K562 (cell line): ENCODE results near the gene STMP1. TPM values are rescaled to one million over a fixed set of nuclear protein-coding genes. Genes with fewer than 3 reads are reported as not detected.

Source experiments
- CBFA2T2 ChIP-seq: fragments of 450-650 bp; conservative IDR thresholded peaks from 2 replicates; pipeline ENCODE4 v1.6.1; 2017; ENCODE audit warnings: mild to moderate bottlenecking
- CC2D1A ChIP-seq: fragments of 450-650 bp; IDR thresholded peaks from 2 replicates; pipeline ENCODE4 v1.6.1; 2017; ENCODE audit warnings: mild to moderate bottlenecking
- DNMT1 ChIP-seq: fragments of 450-650 bp; IDR thresholded peaks from 2 replicates; pipeline ENCODE4 v1.6.1; 2016; ENCODE audit warnings: antibody characterized with exemption, mild to moderate bottlenecking
- DPF2 ChIP-seq: fragments of 450-650 bp; IDR thresholded peaks from 2 replicates; pipeline ENCODE4 v1.6.1; 2016
- HOXB6 ChIP-seq: fragments of 250-450 bp; sonication (Bioruptor Pico); IDR thresholded peaks from 2 replicates; pipeline ENCODE4 v1.5.1; 2022; ENCODE audit warnings: mild to moderate bottlenecking, borderline replicate concordance
- MLLT1 ChIP-seq, 2 experiments: fragments of 450-650 bp; IDR thresholded peaks; 2 replicates each; pipeline ENCODE4 v1.6.1; 2016
- NCOA4 ChIP-seq: fragments of 450-650 bp; IDR thresholded peaks from 2 replicates; pipeline ENCODE4 v1.6.1; 2018; ENCODE audit warnings: mild to moderate bottlenecking; ENCODE audit not compliant: partially characterized antibody
- RBM22 ChIP-seq: fragments of 200-400 bp; formaldehyde crosslinking; IDR thresholded peaks from 2 replicates; pipeline ENCODE4 v1.6.1; 2018; ENCODE audit warnings: low read length, low read depth; ENCODE audit not compliant: poor library complexity, severe bottlenecking
- SMAD1 ChIP-seq: fragments of 150-350 bp; IDR thresholded peaks from 2 replicates; pipeline ENCODE4 v1.6.1; 2014; ENCODE audit warnings: low read length, low read depth; ENCODE audit not compliant: partially characterized antibody
- ZNF644 ChIP-seq: fragments of 200-800 bp; sonication (Bioruptor generic); IDR thresholded peaks from 2 replicates; pipeline ENCODE4 v1.6.1; 2016; ENCODE audit warnings: low read depth, missing genetic modification characterization, missing compliant biosample characterization
- polyA plus RNA-seq, 8 experiments: library from polyadenylated mRNA; depleted of rRNA in 4 of 8; stranded (reverse) in 5 of 8; unstranded in 3 of 8; fragments of >200 nt; fragmentation: Nextera tagmentation in 2 of 8; fragmentation: Illumina TruSeq in 1 of 8; extraction: Ambion mirVana in 2 of 8; extraction: Trizol in 1 of 8; gene quantifications; 2 replicates each; pipeline versions ENCODE4 v1.2.1 to v1.2.3, GENCODE V29; 2011 to 2014; ENCODE audit warnings: inconsistent platforms in 1 of 8, missing spikeins in 1 of 8
- total RNA-seq, 7 experiments: library from RNA; depleted of rRNA in 6 of 7; stranded (reverse); fragments of >200 nt in 6 of 7; fragmentation: Illumina TruSeq in 2 of 7; extraction: Trizol in 2 of 7; gene quantifications; 2 replicates each; pipeline versions ENCODE4 v1.2.1 to v1.2.3, GENCODE V29; 2011 to 2021; ENCODE audit warnings: low replicate concordance in 1 of 7
- TF ChIP-seq, protein P1 (sequence below): sonication (generic); formaldehyde crosslinking; IDR thresholded peaks from 2 replicates; pipeline ENCODE4 v1.8.0; 2023; ENCODE audit warnings: missing genetic modification reagents, mild to moderate bottlenecking, borderline replicate concordance
- TF ChIP-seq, protein P2 (sequence below): fragments of 250-450 bp; sonication (Bioruptor Pico); IDR thresholded peaks from 2 replicates; pipeline ENCODE4 v1.4.0; 2020
- TF ChIP-seq, protein P3 (sequence below): sonication (generic); formaldehyde crosslinking; IDR thresholded peaks from 2 replicates; pipeline ENCODE4 v1.8.1; 2023; ENCODE audit warnings: mild to moderate bottlenecking, missing genetic modification reagents, moderate library complexity
- TF ChIP-seq, protein P4 (sequence below): sonication (generic); formaldehyde crosslinking; IDR thresholded peaks from 2 replicates; pipeline ENCODE4 v1.8.0; 2022; ENCODE audit warnings: mild to moderate bottlenecking, low read depth, missing genetic modification reagents

STMP1 gene
- total and polyA plus RNA-seq, 9 of the 15 experiments (the other 6 are each of a cell fraction or from before 2014, with no cell fraction given): 10.6 to 249 (median 56.8) TPM

- no peak; the same call in 1 of the 2 replicates for TF ChIP-seq ZNF644 (tag)
- no peak for TF ChIP-seq CBFA2T2
- TF ChIP-seq SMAD1: no peak
- 0 out of 2 replicates have a peak, but pooled peaks have one; percentile 26 for TF ChIP-seq HOXB6 (CRISPR knock-in tag)
- no peak for TF ChIP-seq RBM22
- peak in 1 of 2 experiments; percentile 2; a peak in 2 of 4 replicates for TF ChIP-seq MLLT1 (IDR thresholded peaks at IDR 0.05)
- TF ChIP-seq, protein P1, sequence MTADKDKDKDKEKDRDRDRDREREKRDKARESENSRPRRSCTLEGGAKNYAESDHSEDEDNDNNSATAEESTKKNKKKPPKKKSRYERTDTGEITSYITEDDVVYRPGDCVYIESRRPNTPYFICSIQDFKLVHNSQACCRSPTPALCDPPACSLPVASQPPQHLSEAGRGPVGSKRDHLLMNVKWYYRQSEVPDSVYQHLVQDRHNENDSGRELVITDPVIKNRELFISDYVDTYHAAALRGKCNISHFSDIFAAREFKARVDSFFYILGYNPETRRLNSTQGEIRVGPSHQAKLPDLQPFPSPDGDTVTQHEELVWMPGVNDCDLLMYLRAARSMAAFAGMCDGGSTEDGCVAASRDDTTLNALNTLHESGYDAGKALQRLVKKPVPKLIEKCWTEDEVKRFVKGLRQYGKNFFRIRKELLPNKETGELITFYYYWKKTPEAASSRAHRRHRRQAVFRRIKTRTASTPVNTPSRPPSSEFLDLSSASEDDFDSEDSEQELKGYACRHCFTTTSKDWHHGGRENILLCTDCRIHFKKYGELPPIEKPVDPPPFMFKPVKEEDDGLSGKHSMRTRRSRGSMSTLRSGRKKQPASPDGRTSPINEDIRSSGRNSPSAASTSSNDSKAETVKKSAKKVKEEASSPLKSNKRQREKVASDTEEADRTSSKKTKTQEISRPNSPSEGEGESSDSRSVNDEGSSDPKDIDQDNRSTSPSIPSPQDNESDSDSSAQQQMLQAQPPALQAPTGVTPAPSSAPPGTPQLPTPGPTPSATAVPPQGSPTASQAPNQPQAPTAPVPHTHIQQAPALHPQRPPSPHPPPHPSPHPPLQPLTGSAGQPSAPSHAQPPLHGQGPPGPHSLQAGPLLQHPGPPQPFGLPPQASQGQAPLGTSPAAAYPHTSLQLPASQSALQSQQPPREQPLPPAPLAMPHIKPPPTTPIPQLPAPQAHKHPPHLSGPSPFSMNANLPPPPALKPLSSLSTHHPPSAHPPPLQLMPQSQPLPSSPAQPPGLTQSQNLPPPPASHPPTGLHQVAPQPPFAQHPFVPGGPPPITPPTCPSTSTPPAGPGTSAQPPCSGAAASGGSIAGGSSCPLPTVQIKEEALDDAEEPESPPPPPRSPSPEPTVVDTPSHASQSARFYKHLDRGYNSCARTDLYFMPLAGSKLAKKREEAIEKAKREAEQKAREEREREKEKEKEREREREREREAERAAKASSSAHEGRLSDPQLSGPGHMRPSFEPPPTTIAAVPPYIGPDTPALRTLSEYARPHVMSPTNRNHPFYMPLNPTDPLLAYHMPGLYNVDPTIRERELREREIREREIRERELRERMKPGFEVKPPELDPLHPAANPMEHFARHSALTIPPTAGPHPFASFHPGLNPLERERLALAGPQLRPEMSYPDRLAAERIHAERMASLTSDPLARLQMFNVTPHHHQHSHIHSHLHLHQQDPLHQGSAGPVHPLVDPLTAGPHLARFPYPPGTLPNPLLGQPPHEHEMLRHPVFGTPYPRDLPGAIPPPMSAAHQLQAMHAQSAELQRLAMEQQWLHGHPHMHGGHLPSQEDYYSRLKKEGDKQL (CRISPR knock-in tag): no peak
- TF ChIP-seq DPF2: no peak
- TF ChIP-seq DNMT1: no peak
- TF ChIP-seq CC2D1A: no peak
- TF ChIP-seq, protein P2, sequence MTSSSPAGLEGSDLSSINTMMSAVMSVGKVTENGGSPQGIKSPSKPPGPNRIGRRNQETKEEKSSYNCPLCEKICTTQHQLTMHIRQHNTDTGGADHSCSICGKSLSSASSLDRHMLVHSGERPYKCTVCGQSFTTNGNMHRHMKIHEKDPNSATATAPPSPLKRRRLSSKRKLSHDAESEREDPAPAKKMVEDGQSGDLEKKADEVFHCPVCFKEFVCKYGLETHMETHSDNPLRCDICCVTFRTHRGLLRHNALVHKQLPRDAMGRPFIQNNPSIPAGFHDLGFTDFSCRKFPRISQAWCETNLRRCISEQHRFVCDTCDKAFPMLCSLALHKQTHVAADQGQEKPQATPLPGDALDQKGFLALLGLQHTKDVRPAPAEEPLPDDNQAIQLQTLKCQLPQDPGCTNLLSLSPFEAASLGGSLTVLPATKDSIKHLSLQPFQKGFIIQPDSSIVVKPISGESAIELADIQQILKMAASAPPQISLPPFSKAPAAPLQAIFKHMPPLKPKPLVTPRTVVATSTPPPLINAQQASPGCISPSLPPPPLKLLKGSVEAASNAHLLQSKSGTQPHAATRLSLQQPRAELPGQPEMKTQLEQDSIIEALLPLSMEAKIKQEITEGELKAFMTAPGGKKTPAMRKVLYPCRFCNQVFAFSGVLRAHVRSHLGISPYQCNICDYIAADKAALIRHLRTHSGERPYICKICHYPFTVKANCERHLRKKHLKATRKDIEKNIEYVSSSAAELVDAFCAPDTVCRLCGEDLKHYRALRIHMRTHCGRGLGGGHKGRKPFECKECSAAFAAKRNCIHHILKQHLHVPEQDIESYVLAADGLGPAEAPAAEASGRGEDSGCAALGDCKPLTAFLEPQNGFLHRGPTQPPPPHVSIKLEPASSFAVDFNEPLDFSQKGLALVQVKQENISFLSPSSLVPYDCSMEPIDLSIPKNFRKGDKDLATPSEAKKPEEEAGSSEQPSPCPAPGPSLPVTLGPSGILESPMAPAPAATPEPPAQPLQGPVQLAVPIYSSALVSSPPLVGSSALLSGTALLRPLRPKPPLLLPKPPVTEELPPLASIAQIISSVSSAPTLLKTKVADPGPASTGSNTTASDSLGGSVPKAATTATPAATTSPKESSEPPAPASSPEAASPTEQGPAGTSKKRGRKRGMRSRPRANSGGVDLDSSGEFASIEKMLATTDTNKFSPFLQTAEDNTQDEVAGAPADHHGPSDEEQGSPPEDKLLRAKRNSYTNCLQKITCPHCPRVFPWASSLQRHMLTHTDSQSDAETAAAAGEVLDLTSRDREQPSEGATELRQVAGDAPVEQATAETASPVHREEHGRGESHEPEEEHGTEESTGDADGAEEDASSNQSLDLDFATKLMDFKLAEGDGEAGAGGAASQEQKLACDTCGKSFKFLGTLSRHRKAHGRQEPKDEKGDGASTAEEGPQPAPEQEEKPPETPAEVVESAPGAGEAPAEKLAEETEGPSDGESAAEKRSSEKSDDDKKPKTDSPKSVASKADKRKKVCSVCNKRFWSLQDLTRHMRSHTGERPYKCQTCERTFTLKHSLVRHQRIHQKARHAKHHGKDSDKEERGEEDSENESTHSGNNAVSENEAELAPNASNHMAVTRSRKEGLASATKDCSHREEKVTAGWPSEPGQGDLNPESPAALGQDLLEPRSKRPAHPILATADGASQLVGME (CRISPR knock-in tag): no peak
- TF ChIP-seq, protein P3, sequence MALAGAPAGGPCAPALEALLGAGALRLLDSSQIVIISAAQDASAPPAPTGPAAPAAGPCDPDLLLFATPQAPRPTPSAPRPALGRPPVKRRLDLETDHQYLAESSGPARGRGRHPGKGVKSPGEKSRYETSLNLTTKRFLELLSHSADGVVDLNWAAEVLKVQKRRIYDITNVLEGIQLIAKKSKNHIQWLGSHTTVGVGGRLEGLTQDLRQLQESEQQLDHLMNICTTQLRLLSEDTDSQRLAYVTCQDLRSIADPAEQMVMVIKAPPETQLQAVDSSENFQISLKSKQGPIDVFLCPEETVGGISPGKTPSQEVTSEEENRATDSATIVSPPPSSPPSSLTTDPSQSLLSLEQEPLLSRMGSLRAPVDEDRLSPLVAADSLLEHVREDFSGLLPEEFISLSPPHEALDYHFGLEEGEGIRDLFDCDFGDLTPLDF (CRISPR knock-in tag): no peak
- TF ChIP-seq NCOA4: no peak
- TF ChIP-seq, protein P4, sequence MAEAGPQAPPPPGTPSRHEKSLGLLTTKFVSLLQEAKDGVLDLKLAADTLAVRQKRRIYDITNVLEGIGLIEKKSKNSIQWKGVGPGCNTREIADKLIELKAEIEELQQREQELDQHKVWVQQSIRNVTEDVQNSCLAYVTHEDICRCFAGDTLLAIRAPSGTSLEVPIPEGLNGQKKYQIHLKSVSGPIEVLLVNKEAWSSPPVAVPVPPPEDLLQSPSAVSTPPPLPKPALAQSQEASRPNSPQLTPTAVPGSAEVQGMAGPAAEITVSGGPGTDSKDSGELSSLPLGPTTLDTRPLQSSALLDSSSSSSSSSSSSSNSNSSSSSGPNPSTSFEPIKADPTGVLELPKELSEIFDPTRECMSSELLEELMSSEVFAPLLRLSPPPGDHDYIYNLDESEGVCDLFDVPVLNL (CRISPR knock-in tag): no peak
Observed at GRCh38 chr7:135662123-135662372, 266 bp upstream of the STMP1 start (continued).
